Left lobe of liver (tissue), 2 donors: ENCODE data around the gene NPIPB9. TPM values are rescaled to one million over a fixed set of nuclear protein-coding genes. Genes with fewer than 3 reads are reported as not detected.
"Not testable (repeated sequence)": the region's sequence is repeated elsewhere in the genome, so short reads cannot be mapped to it uniquely, and the experiment has no call there.

Experiments used
- ATAC-seq: fragments of 200-7000 bp; cut with Tn5 transposase; one replicate; pipeline ENCODE4 v1.9.1; 2020; ENCODE audit warnings: mild to moderate bottlenecking, moderate library complexity
- DNase-seq: peaks from one replicate; pipeline ENCODE4 v3.0.0-alpha.2; 2020; ENCODE audit warnings: low spot score
- total RNA-seq: library from RNA; stranded (reverse); gene quantifications from one replicate; pipeline ENCODE4 v1.2.1, GENCODE V29; 2021
- donor health status: DM: no; HTN: no; CAD: no; lungs with moderate emphysema.
- donor health status: DM: no; HTN: yes; CAD: no.

The NPIPB9 gene
- 2.3 TPM for total RNA-seq

- not testable (repeated sequence) for DNase-seq, ATAC-seq
Observed at GRCh38 chr16:28751487-28751886, at the start of gene NPIPB9. Gene NPIPB9 (plus strand): TSS chr16:28751787.

- ATAC-seq = not testable (repeated sequence)
- DNase-seq = peak; percentile 29
Observed at GRCh38 chr16:28704246-28704645, 47.3 kb upstream of the NPIPB9 start.

- not testable (repeated sequence) for DNase-seq
Observed at GRCh38 chr16:28711220-28712083, 40.1 kb upstream of the NPIPB9 start, which contains the start of gene EIF3C. Gene EIF3C (plus strand): TSS chr16:28711464. CDS start chr16:28711687, 223 bp downstream.

GRCh38 chr16:28722852-28723650 lies 28.5 kb upstream of the NPIPB9 start:
- DNase-seq, ATAC-seq: not testable (repeated sequence)

More at GRCh38 chr16:28711220-28712083, 40.1 kb upstream of the NPIPB9 start, which contains the start of gene EIF3C:
- peak; percentile 99 for ATAC-seq

- DNase-seq, ATAC-seq: not testable (repeated sequence)
Observed at GRCh38 chr16:28731253-28731652, 20.3 kb upstream of the NPIPB9 start.

GRCh38 chr16:28732455-28733124 lies 19.0 kb upstream of the NPIPB9 start:
- not testable (repeated sequence) for DNase-seq, ATAC-seq

- ATAC-seq = peak; percentile 71
- not testable (repeated sequence) for DNase-seq
Observed at GRCh38 chr16:28739787-28740186, 11.8 kb upstream of the NPIPB9 start.

- not testable (repeated sequence) for DNase-seq
- ATAC-seq = peak; percentile 51
Observed at GRCh38 chr16:28740631-28741030, 11.0 kb upstream of the NPIPB9 start.

- ATAC-seq (peak; percentile 8), DNase-seq (peak; percentile 35)
Observed at GRCh38 chr16:28741295-28741694, 10.3 kb upstream of the NPIPB9 start.

- ATAC-seq = peak; percentile 51
- DNase-seq = peak; percentile 35
Observed at GRCh38 chr16:28746618-28747350, 4.8 kb upstream of the NPIPB9 start.

GRCh38 chr16:28749997-28750465 lies 1.6 kb upstream of the NPIPB9 start:
- DNase-seq (peak; percentile 52), ATAC-seq (peak; percentile 99)

GRCh38 chr16:28750469-28751067 lies 1.0 kb upstream of the NPIPB9 start:
- not testable (repeated sequence) for DNase-seq
- ATAC-seq = peak; percentile 53

GRCh38 chr16:28781697-28782096 lies 30.1 kb downstream of the NPIPB9 start:
- DNase-seq, ATAC-seq: not testable (repeated sequence)

GRCh38 chr16:28782357-28782756 lies 30.8 kb downstream of the NPIPB9 start:
- not testable (repeated sequence) for ATAC-seq, DNase-seq

- ATAC-seq = peak; percentile 97
- DNase-seq = peak; percentile 18
Observed at GRCh38 chr16:28802235-28803019, 50.8 kb downstream of the NPIPB9 start.

- not testable (repeated sequence) for ATAC-seq, DNase-seq
Observed at GRCh38 chr16:28807445-28808120, 56.0 kb downstream of the NPIPB9 start.

GRCh38 chr16:28820016-28820415 lies 68.4 kb downstream of the NPIPB9 start:
- ATAC-seq (no peak), DNase-seq (peak; percentile 60)

GRCh38 chr16:28820546-28820945 lies 69.0 kb downstream of the NPIPB9 start:
- DNase-seq, ATAC-seq: not testable (repeated sequence)
